Activated CD8-positive, alpha-beta memory T cell treated with anti-CD3 and anti-CD28 coated beads for 48 hours (primary cell): ENCODE results near the gene FHL5.
"Not testable (repeated sequence)": the region's sequence is repeated elsewhere in the genome, so short reads cannot be mapped to it uniquely, and the experiment has no call there.

ENCODE experiments used
- DNase-seq, 3 experiments: peaks; one replicate each; pipeline ENCODE4 v3.0.0-alpha.2; 2020; ENCODE audit warnings: low read depth in 2 of 3, low spot score in 2 of 3

The FHL5 gene

GRCh38 chr6:96562886-96563285, at the start of gene FHL5:
Gene FHL5, plus strand, starts transcription at chr6:96563128. Its CDS starts 40,486 bp downstream, at chr6:96603614.
- no peak for DNase-seq

- no peak for DNase-seq
Measured at GRCh38 chr6:96520171-96521115, 42.5 kb upstream of the FHL5 start.

GRCh38 chr6:96521306-96521643, 41.7 kb upstream of the FHL5 start:
- DNase-seq: no peak

GRCh38 chr6:96521644-96522464, 41.1 kb upstream of the FHL5 start, which contains the start of gene UFL1:
Gene UFL1, plus strand, starts transcription at chr6:96521806. Its CDS starts 68 bp downstream, at chr6:96521874.
- DNase-seq: peak; percentile 74 to 87 (median 76)

- DNase-seq: no peak
Measured at GRCh38 chr6:96522465-96523009, 40.4 kb upstream of the FHL5 start.

GRCh38 chr6:96528193-96528592, 34.7 kb upstream of the FHL5 start:
- no peak for DNase-seq

GRCh38 chr6:96532399-96532798, 30.5 kb upstream of the FHL5 start:
- DNase-seq: no peak

- DNase-seq: no peak
Measured at GRCh38 chr6:96537726-96538125, 25.2 kb upstream of the FHL5 start.

- DNase-seq: no peak
Measured at GRCh38 chr6:96542702-96543101, 20.2 kb upstream of the FHL5 start.

GRCh38 chr6:96545882-96546281, 17.0 kb upstream of the FHL5 start:
- DNase-seq: no peak

- no peak for DNase-seq
Measured at GRCh38 chr6:96547654-96548053, 15.3 kb upstream of the FHL5 start.

GRCh38 chr6:96554558-96554957, 8.4 kb upstream of the FHL5 start:
- no peak for DNase-seq

- DNase-seq: not testable (repeated sequence)
Measured at GRCh38 chr6:96559740-96560139, 3.2 kb upstream of the FHL5 start.

- no peak for DNase-seq
Measured at GRCh38 chr6:96563853-96564252, 925 bp downstream of the FHL5 start.

- no peak for DNase-seq
Measured at GRCh38 chr6:96570053-96570452, 7.1 kb downstream of the FHL5 start.

- DNase-seq: no peak
Measured at GRCh38 chr6:96571551-96571950, 8.6 kb downstream of the FHL5 start.

- DNase-seq: no peak
Measured at GRCh38 chr6:96575359-96575758, 12.4 kb downstream of the FHL5 start.

GRCh38 chr6:96576221-96576620, 13.3 kb downstream of the FHL5 start:
- DNase-seq: no peak

GRCh38 chr6:96582021-96582420, 19.1 kb downstream of the FHL5 start:
- no peak for DNase-seq

- DNase-seq: no peak
Measured at GRCh38 chr6:96582436-96582835, 19.5 kb downstream of the FHL5 start.

GRCh38 chr6:96604420-96604819, 41.5 kb downstream of the FHL5 start:
- no peak for DNase-seq

GRCh38 chr6:96608074-96608473, 45.1 kb downstream of the FHL5 start:
- DNase-seq: no peak
